BLaER1 treated with 17β-estradiol and CSF1 and Interleukin-3, amounts not matched to agents 10 nM and 100 nM (cell line): Measurements from ENCODE around the gene TOR1AIP2.

Experiments
- H3K27ac ChIP-seq, 11 experiments: shearing (Covaris generic); formaldehyde crosslinking; 2 replicates each; pipeline ENCODE4 v1.8.1; 2022
- H3K27me3 ChIP-seq, 11 experiments: shearing (Covaris generic); formaldehyde crosslinking; 2 replicates each; pipeline ENCODE4 v1.8.1; 2022
- H3K36me3 ChIP-seq, 11 experiments: shearing (Covaris generic); formaldehyde crosslinking; 2 replicates each; pipeline ENCODE4 v1.8.1; 2022
- H3K4me1 ChIP-seq, 10 experiments: shearing (Covaris generic); formaldehyde crosslinking; 2 replicates each; pipeline ENCODE4 v1.8.1; 2022
- H3K4me2 ChIP-seq, 11 experiments: shearing (Covaris generic); formaldehyde crosslinking; 2 replicates each; pipeline ENCODE4 v1.8.1; 2022
- H3K4me3 ChIP-seq, 10 experiments: shearing (Covaris generic); formaldehyde crosslinking; 2 replicates each; pipeline ENCODE4 v1.8.1; 2022
- H3K9ac ChIP-seq, 11 experiments: shearing (Covaris generic); formaldehyde crosslinking; 2 replicates each; pipeline ENCODE4 v1.8.1; 2022
- H3K9me3 ChIP-seq, 11 experiments: shearing (Covaris generic); formaldehyde crosslinking; replicated peaks in 1 of 11; 2 replicates each; pipeline ENCODE4 v1.8.1; 2022
- H4K20me1 ChIP-seq, 11 experiments: shearing (Covaris generic); formaldehyde crosslinking; 2 replicates each; pipeline ENCODE4 v1.8.1; 2022
- Cebpa-rat ChIP-seq, 11 experiments: shearing (Covaris generic); IDR thresholded peaks; 2 replicates each; pipeline ENCODE4 v1.8.1; 2022

TOR1AIP2 gene

DNA sequence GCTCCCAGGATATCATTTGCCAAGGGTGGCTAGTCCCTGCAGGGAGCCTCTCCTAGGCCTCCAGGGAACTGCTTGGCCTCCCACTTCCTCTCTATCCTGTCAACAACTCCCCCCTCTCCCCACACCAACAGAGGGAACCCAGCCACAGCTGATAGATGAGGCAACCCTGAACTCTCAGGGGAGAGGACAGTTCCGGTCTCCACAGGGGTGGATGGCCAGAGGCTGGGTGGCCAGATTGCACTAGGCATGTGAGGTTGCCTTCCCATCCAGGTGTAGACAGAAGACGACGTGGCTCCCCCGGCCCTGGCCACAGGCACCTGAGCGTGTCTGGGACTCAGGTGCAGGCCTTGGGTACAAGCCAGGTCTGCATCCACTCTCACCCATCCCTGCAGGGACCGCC, 53.3 kb downstream of the TOR1AIP2 start:
- H3K27ac ChIP-seq: peak overlapping the region in 4 of 11 experiments; percentile 20 to 38 (median 31); a peak in 5 of 22 replicates
- TF ChIP-seq Cebpa-rat (IDR thresholded peaks at IDR 0.05): no peak
- peak overlapping the region; percentile 55 to 88 (median 77) for H3K4me2 ChIP-seq
- H4K20me1 ChIP-seq: no peaks in the 10 kb centered on the region
- H3K27me3 ChIP-seq: no peaks in the 10 kb centered on the region
- H3K36me3 ChIP-seq: no peaks in the 10 kb centered on the region
- H3K9ac ChIP-seq: no peak overlapping the region
- no peaks in the 10 kb centered on the region for H3K9me3 ChIP-seq
- peaks cover 12 to 42% (median 25%) of the 10 kb centered on the region in 10 experiments for H3K4me1 ChIP-seq
- no peak overlapping the region for H3K4me3 ChIP-seq

DNA sequence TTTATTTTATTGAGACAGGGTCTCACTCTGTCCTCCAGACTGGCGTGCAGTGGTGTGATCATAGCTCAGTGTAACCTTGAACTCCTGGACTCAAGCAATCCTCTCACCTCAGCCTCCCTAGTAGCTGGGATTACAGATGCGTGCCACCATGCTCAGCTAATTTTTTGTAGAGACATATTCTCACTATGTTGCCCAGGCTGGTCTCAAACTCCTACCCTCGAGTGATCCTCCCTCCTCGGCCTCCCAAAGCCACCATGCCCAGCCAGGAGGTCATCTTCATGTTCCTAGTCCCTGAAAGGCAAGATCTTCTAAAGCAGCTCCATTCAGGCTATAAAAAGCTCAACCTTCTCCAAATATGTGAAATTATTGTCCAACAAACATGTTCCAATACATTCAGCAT, 53.9 kb downstream of the TOR1AIP2 start:
- Histone ChIP-seq H3K36me3 (no peaks in the 10 kb centered on the region), H3K4me1 (peaks cover 12 to 42% (median 25%) of the 10 kb centered on the region in 10 experiments), H3K4me2 (peak overlapping the region; percentile 55 to 88 (median 77)), H3K9me3 (no peaks in the 10 kb centered on the region), H3K4me3 (no peak overlapping the region), H3K27ac (peak overlapping the region in 1 of 11 experiments; percentile 21; a peak in 1 of 22 replicates), H4K20me1 (no peaks in the 10 kb centered on the region), H3K9ac (no peak overlapping the region), H3K27me3 (no peaks in the 10 kb centered on the region)
- no peak for TF ChIP-seq Cebpa-rat (IDR thresholded peaks at IDR 0.05)

DNA sequence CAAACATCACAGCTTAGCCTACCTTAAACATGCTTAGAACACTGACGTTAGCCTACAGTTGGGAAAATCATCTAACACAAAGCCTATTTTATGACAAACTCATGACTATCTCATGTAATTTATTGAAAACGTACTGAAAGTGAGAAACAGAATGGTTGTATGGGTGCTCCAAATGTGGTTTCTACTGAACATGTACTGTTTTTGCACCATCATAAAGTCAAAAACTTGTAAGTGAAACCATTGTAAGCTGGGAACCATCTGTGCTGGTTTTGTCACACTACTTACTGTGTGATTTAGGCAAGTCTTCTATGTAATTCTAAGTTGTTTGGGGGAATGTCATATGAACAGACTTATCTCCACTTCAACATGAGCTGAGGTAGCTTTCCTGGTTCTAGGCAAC, 55.5 kb downstream of the TOR1AIP2 start:
- no peak overlapping the region for H3K4me2 ChIP-seq
- H3K27ac ChIP-seq: no peak overlapping the region
- no peaks in the 10 kb centered on the region for H3K9me3 ChIP-seq
- H3K4me1 ChIP-seq: peaks cover 12 to 42% (median 25%) of the 10 kb centered on the region in 10 experiments
- H4K20me1 ChIP-seq: no peaks in the 10 kb centered on the region
- H3K9ac ChIP-seq: no peak overlapping the region
- TF ChIP-seq Cebpa-rat (IDR thresholded peaks at IDR 0.05): no peak
- H3K4me3 ChIP-seq: no peak overlapping the region
- H3K27me3 ChIP-seq: no peaks in the 10 kb centered on the region
- H3K36me3 ChIP-seq: no peaks in the 10 kb centered on the region

- Histone ChIP-seq H4K20me1 (no peaks in the 10 kb centered on the region), H3K4me3 (no peak overlapping the region), H3K36me3 (no peaks in the 10 kb centered on the region), H3K4me2 (no peak overlapping the region), H3K27ac (no peak overlapping the region), H3K27me3 (no peaks in the 10 kb centered on the region), H3K9me3 (no peaks in the 10 kb centered on the region), H3K9ac (no peak overlapping the region), H3K4me1 (peaks cover 12 to 42% (median 25%) of the 10 kb centered on the region in 10 experiments)
- TF ChIP-seq Cebpa-rat (IDR thresholded peaks at IDR 0.05): no peak
Measured at GRCh38 chr1:179821524-179821923, 56.1 kb downstream of the TOR1AIP2 start.

DNA sequence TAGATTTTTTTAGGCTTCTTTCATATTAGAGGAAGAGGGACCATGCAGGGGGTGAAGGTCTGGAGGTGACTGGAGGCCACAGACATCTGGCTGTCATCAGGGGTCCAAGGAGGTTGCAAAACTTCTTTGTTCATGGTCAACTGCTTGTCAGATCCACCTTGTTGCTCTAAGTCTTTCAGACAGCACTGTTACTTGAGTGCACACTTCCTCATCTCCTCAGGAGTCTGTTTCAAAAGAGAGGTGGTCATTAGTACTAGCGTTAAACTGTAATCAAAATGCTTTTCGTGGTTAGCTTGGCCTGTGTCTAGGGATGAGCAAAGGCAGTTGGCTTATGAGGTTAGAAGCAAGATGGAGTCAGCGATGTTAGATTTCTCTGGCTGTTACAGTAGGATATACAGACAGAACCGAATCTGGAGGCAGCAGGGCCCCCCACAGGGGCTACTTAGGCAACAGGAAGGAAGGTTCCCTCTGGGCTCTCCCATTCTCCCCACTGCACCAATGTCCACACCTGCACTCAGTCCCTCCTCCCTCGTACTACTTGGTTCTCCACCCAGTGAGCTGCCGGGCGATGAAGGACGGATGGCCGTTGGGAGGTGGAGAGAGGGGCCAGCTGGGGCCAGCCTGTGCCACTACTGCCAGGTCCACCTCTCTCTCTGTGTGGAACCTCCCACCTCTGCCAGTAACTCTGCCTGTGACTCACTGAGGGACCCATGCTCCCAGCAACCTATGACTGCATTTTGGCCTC, 57.2 kb downstream of the TOR1AIP2 start:
- Histone ChIP-seq H3K9me3 (no peaks in the 10 kb centered on the region), H4K20me1 (no peaks in the 10 kb centered on the region), H3K4me1 (peaks cover 17 to 41% (median 28%) of the 10 kb centered on the region in 10 experiments), H3K27me3 (peaks cover 0 to 6% (median 0%) of the 10 kb centered on the region in 11 experiments; a peak in 4 of 22 replicates), H3K27ac (no peak overlapping the region), H3K4me3 (no peak overlapping the region), H3K9ac (no peak overlapping the region), H3K4me2 (peak overlapping the region in 3 of 11 experiments; percentile 7 to 29 (median 15); a peak in 2 of 22 replicates), H3K36me3 (no peaks in the 10 kb centered on the region)
- TF ChIP-seq Cebpa-rat (IDR thresholded peaks at IDR 0.05): no peak

DNA sequence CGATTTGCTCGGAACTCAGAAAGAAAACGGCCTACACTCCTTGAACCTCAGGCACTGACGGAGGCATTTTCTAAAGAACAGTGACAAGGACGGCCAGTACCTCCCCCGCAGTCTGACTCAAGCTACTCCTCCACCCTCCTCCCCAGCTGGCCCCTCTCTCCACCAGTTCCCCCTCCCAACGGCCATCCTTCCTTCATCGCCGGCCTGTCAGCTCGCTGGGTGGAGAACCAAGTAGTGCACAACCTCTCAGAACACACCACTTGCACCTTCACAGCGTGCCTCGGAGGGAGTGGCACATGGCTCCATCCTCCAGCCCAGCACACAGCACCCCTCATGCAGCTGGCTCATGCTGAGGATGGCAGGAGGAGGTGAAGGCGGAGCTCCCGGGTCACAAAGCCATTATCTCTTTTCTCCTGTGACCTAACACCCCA, 58.8 kb downstream of the TOR1AIP2 start:
- Histone ChIP-seq H3K27ac (no peak overlapping the region), H3K36me3 (no peaks in the 10 kb centered on the region), H3K4me1 (peaks cover 2 to 37% (median 22%) of the 10 kb centered on the region in 10 experiments), H4K20me1 (no peaks in the 10 kb centered on the region), H3K27me3 (peaks cover 0 to 9% (median 0%) of the 10 kb centered on the region in 11 experiments; a peak in 4 of 22 replicates), H3K9me3 (no peaks in the 10 kb centered on the region), H3K4me2 (no peak overlapping the region), H3K9ac (no peak overlapping the region), H3K4me3 (no peak overlapping the region)
- no peak for TF ChIP-seq Cebpa-rat (IDR thresholded peaks at IDR 0.05)

GRCh38 chr1:179818260-179818659, 59.3 kb downstream of the TOR1AIP2 start:
- H3K27ac ChIP-seq: no peak overlapping the region
- no peak for TF ChIP-seq Cebpa-rat (IDR thresholded peaks at IDR 0.05)
- no peak overlapping the region for H3K9ac ChIP-seq
- peaks cover 0 to 32% (median 18%) of the 10 kb centered on the region in 10 experiments; a peak in 17 of 20 replicates for H3K4me1 ChIP-seq
- no peaks in the 10 kb centered on the region for H4K20me1 ChIP-seq
- no peaks in the 10 kb centered on the region for H3K36me3 ChIP-seq
- no peak overlapping the region for H3K4me2 ChIP-seq
- H3K9me3 ChIP-seq: no peaks in the 10 kb centered on the region
- H3K4me3 ChIP-seq: no peak overlapping the region
- H3K27me3 ChIP-seq: peaks cover 0 to 9% (median 0%) of the 10 kb centered on the region in 11 experiments; a peak in 4 of 22 replicates

DNA sequence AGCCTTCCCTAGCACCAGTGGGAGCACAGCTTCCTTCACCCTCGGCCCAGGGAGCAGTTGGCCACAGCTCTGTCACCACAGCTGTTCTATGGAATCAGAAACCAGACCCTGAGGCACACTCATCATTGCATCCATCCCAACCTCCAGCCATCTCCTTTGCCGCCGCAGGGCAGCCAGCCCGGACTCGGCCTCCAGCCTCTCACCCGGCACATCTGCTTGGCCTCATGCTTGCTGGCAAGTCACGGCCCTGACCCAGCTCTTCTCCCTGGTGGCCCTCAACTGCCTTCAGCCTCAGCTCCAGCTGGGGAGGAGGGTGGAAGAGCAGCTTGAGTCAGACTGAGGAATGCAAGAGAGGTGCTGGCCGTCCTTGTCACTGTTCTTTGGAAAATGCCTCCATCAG, 59.8 kb downstream of the TOR1AIP2 start:
- Histone ChIP-seq H3K9me3 (no peaks in the 10 kb centered on the region), H3K4me1 (peaks cover 0 to 31% (median 17%) of the 10 kb centered on the region in 10 experiments; a peak in 17 of 20 replicates), H3K4me3 (no peak overlapping the region), H3K27me3 (peaks cover 0 to 9% (median 0%) of the 10 kb centered on the region in 11 experiments; a peak in 4 of 22 replicates), H3K9ac (no peak overlapping the region), H3K27ac (no peak overlapping the region), H3K36me3 (no peaks in the 10 kb centered on the region), H4K20me1 (no peaks in the 10 kb centered on the region), H3K4me2 (no peak overlapping the region)
- TF ChIP-seq Cebpa-rat (IDR thresholded peaks at IDR 0.05): no peak

DNA sequence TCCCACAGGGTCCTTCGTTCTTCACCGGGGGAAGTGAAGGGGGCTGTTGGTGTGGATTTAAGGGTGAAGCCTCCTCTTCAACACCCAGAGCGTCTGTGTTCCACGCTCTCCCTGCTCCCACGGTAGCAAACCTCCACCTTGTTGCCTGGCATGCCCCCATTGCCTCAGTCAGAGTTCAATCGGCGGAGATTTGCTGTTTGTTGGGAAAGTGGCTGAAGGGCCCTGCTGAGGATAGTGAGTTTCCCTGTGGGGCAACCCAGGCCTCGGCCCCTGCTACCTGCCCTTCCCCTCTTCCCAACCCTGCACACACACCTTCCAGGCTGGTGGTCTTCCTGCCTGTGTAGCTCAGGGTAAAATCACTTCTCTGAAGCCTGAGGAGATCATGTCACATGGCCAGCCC, 60.5 kb downstream of the TOR1AIP2 start:
- Histone ChIP-seq H3K9me3 (no peaks in the 10 kb centered on the region), H4K20me1 (no peaks in the 10 kb centered on the region), H3K27me3 (peaks cover 0 to 9% (median 0%) of the 10 kb centered on the region in 11 experiments; a peak in 4 of 22 replicates), H3K4me1 (peaks cover 0 to 31% (median 17%) of the 10 kb centered on the region in 10 experiments; a peak in 17 of 20 replicates), H3K4me2 (no peak overlapping the region), H3K9ac (no peak overlapping the region), H3K4me3 (no peak overlapping the region), H3K27ac (no peak overlapping the region), H3K36me3 (no peaks in the 10 kb centered on the region)
- no peak for TF ChIP-seq Cebpa-rat (IDR thresholded peaks at IDR 0.05)
